Right atrium auricular region (tissue), 2 donors: ENCODE results near the gene DYNLT2B. TPM values are rescaled to one million over a fixed set of nuclear protein-coding genes. Genes with fewer than 3 reads are reported as not detected.

Experiments
- DNase-seq: peaks from one replicate; pipeline ENCODE4 v3.0.0-alpha.2; 2019; ENCODE audit warnings: low spot score
- H3K27ac ChIP-seq, 2 donors: fragments of 200-600 bp; sonication (generic); 1 replicate in 1 of 2; 2 replicates in 1 of 2; pipeline ENCODE4 v1.5.1; 2016 to 2019
- H3K27me3 ChIP-seq, 2 donors: fragments of 200-600 bp; sonication (generic); one replicate each; pipeline versions ENCODE4 v1.5.1 to v1.6.0; 2017 to 2019
- H3K36me3 ChIP-seq: fragments of 200-600 bp; sonication (generic); one replicate; pipeline ENCODE4 v1.5.1; 2016
- H3K4me1 ChIP-seq, 2 donors: fragments of 200-600 bp; sonication (generic); one replicate each; pipeline versions ENCODE4 v1.5.1 to v1.6.0; 2017 to 2019
- H3K4me3 ChIP-seq, 2 donors: fragments of 200-600 bp; sonication (generic); 1 replicate in 1 of 2; 2 replicates in 1 of 2; pipeline ENCODE4 v1.5.1; 2017 to 2019; ENCODE audit warnings: mild to moderate bottlenecking in 1 of 2, moderate library complexity in 1 of 2
- H3K9me3 ChIP-seq, 2 donors: fragments of 200-600 bp; sonication (generic); one replicate each; pipeline ENCODE4 v1.5.1; 2019
- total RNA-seq, 2 donors: library from RNA; depleted of rRNA; stranded (reverse); fragments of >200 nt; gene quantifications; one replicate each; pipeline ENCODE4 v1.1.0, GENCODE V29; 2016
- TF ChIP-seq, protein P1 (sequence below), 2 donors: fragments of 200-600 bp; sonication (generic); IDR thresholded peaks; one replicate each; pipeline ENCODE4 v1.5.1; 2019; ENCODE audit warnings: antibody characterized with exemption in 2 of 2

DYNLT2B gene
- total RNA-seq, 2 donors from 2014 or later, result 4.3 to 6.3 TPM

DNA sequence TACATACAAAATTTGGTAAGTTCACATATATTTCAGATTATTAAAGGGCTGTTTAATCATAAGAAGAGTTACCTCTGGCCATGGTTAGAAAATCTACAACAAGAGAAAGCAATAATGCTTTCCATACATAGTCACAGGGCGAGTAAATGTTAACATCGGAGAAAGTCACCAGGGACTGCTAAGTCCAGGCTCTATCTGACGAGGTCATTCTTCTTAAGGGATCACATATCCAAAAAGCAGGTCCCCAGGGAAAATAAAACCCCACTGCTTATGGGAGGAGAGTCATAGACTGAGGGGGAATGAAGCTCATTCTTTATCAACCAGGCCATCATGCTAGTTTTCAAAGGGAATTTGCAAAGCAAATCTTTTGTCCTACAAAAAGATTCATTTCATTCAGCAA is 33.6 kb downstream of the DYNLT2B start:
- no peak overlapping the region for H3K4me3 ChIP-seq
- no peaks in the 10 kb centered on the region for H3K9me3 ChIP-seq

DNA sequence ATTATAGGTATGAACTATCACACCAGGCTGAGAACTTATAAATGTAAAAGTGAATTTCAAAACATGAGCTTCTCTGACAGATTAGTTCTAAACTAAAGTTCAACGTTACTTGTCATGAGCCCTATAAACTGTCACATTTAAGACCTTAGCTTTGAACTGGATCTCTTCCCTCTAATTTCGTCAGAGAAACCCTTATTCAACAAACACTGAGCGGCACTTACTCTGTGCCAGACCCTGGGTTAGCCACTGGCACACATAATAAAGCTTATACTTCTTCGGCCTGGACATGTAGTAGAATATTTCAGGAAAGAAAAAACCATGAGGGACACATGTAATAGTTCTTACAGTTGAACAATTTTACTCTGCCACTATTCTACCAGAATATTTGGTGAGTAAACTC is 36.1 kb downstream of the DYNLT2B start:
- Histone ChIP-seq H3K27ac (peak overlapping the region; percentile 67 to 86), H3K4me1 (peaks cover 0 to 69% of the 10 kb centered on the region in 2 donors), H3K9me3 (no peaks in the 10 kb centered on the region), H3K27me3 (no peaks in the 10 kb centered on the region), H3K36me3 (no peaks in the 10 kb centered on the region), H3K4me3 (no peak overlapping the region)
- TF ChIP-seq, protein P1, sequence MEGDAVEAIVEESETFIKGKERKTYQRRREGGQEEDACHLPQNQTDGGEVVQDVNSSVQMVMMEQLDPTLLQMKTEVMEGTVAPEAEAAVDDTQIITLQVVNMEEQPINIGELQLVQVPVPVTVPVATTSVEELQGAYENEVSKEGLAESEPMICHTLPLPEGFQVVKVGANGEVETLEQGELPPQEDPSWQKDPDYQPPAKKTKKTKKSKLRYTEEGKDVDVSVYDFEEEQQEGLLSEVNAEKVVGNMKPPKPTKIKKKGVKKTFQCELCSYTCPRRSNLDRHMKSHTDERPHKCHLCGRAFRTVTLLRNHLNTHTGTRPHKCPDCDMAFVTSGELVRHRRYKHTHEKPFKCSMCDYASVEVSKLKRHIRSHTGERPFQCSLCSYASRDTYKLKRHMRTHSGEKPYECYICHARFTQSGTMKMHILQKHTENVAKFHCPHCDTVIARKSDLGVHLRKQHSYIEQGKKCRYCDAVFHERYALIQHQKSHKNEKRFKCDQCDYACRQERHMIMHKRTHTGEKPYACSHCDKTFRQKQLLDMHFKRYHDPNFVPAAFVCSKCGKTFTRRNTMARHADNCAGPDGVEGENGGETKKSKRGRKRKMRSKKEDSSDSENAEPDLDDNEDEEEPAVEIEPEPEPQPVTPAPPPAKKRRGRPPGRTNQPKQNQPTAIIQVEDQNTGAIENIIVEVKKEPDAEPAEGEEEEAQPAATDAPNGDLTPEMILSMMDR (IDR thresholded peaks at IDR 0.05), result no peak
- DNase-seq, result no peak

More for the DNA sequence above, 33.6 kb downstream of the DYNLT2B start:
- no peak for DNase-seq
- TF ChIP-seq, protein P1 (IDR thresholded peaks at IDR 0.05), result no peak
- Histone ChIP-seq H3K27ac (peak overlapping the region; percentile 45 to 86), H3K36me3 (no peaks in the 10 kb centered on the region), H3K4me1 (peaks cover 0 to 68% of the 10 kb centered on the region in 2 donors), H3K27me3 (no peaks in the 10 kb centered on the region)

DNA sequence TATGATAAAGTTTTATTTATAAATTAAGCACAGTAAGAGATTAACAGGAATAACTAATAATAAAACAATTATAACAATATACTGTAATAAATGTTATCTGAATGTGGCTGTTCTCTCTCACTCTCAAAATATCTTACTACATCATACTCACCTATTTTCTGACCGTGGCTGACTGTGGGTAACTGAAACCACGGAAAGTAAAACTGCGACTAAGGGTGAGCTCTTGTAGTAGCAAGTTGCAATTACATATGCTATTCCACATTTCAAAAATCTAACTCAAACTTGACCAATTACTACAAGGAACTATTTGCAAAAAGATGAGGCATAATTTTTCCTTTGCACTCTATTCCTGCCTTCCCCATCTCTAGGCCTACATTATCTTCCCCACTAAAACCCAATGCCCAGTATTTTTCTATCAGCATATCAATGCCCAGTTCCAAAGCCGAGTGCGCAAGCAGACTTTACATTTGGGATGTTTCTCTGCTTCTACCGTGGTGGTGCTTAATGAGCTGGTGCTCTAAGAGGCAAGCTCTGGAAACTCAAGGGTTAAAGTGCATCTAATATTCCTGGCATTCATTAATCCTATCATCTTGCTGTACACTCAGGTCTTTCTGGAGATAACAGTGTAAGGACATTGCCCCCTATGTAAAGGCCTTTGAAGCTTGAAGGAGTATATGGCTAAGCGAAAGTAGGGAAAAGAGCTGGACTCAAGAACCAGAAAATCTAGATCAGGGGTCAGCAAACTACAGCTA is 37.2 kb downstream of the DYNLT2B start:
- TF ChIP-seq, protein P1 (IDR thresholded peaks at IDR 0.05), result no peak
- Histone ChIP-seq H3K9me3 (no peaks in the 10 kb centered on the region), H3K4me3 (no peak overlapping the region), H3K36me3 (no peaks in the 10 kb centered on the region), H3K4me1 (peaks cover 0 to 59% of the 10 kb centered on the region in 2 donors), H3K27ac (peak overlapping the region; percentile 67 to 86), H3K27me3 (no peaks in the 10 kb centered on the region)
- no peak for DNase-seq

DNA sequence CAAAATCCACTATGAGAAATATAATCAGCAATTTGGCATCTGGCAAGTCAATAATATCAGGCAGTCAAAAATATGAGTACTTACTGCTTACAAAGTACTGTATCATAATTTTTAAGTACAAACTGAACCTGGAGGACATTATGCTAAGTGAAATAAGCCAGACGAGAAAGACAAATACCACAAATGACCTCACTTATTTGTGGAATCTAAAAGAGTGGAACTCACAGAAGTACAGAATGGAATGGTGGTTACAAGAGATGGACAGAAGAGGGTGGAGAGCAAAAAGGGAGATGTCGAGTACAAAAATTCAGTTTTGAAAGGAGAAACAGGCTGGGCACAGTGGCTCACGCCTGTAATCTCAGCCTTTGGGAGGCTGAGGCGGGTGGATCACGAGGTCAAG is 42.9 kb downstream of the DYNLT2B start:
- H3K9me3 ChIP-seq, result no peaks in the 10 kb centered on the region
- TF ChIP-seq, protein P1 (IDR thresholded peaks at IDR 0.05), result no peak
- H3K27me3 ChIP-seq, result no peaks in the 10 kb centered on the region
- no peak for DNase-seq
- no peak overlapping the region for H3K4me3 ChIP-seq
- peaks cover 0 to 35% of the 10 kb centered on the region in 2 donors for H3K4me1 ChIP-seq
- H3K27ac ChIP-seq, result no peak overlapping the region
- H3K36me3 ChIP-seq, result peaks cover 12% of the 10 kb centered on the region

DNA sequence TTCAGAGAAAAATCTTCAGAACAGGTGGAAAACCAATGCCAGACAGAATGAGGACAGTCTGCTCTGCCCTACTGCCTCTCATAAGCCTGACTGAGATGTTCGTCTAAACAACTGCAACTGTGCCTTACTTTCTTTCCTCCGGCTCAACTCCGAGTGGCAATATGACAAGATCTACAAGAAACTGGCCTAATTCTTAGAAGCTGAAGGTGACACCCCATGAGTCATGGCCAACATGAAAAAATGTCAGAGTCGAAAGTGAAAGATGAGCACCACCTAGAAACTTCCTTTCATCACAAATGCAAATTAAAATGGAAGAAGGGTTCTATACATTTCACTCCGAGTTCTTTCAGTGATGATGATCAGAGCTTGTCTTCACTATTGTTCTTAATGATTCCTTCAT is 43.5 kb downstream of the DYNLT2B start:
- no peaks in the 10 kb centered on the region for H3K9me3 ChIP-seq
- H3K4me1 ChIP-seq, result peaks cover 0 to 32% of the 10 kb centered on the region in 2 donors
- TF ChIP-seq, protein P1 (IDR thresholded peaks at IDR 0.05), result no peak
- H3K36me3 ChIP-seq, result peaks cover 18% of the 10 kb centered on the region
- H3K4me3 ChIP-seq, result no peak overlapping the region
- H3K27me3 ChIP-seq, result no peaks in the 10 kb centered on the region
- no peak overlapping the region for H3K27ac ChIP-seq
- no peak for DNase-seq
